DMS79 (cell line): ENCODE measurements around the gene RYR2.
"Not testable (repeated sequence)": the region's sequence is repeated elsewhere in the genome, so short reads cannot be mapped to it uniquely, and the experiment has no call there.

Source experiments
- DNase-seq: peaks from one replicate; lab custom pipeline; 2025; lab: John Stamatoyannopoulos, UW

Gene RYR2

GRCh38 chr1:237562242-237562823 is 520.3 kb downstream of the RYR2 start:
- no peak for DNase-seq

GRCh38 chr1:237565236-237565635 is 523.3 kb downstream of the RYR2 start:
- DNase-seq: no peak

- no peak for DNase-seq
Measured at GRCh38 chr1:237566581-237566980, 524.6 kb downstream of the RYR2 start.

- no peak for DNase-seq
Measured at GRCh38 chr1:237568955-237569354, 527.0 kb downstream of the RYR2 start.

- no peak for DNase-seq
Measured at GRCh38 chr1:237570530-237570929, 528.5 kb downstream of the RYR2 start.

- no peak for DNase-seq
Measured at GRCh38 chr1:237574536-237574935, 532.6 kb downstream of the RYR2 start.

GRCh38 chr1:237578540-237578939 is 536.6 kb downstream of the RYR2 start:
- DNase-seq: no peak

- no peak for DNase-seq
Measured at GRCh38 chr1:237580726-237581125, 538.7 kb downstream of the RYR2 start.

- no peak for DNase-seq
Measured at GRCh38 chr1:237583270-237583669, 541.3 kb downstream of the RYR2 start.

GRCh38 chr1:237583756-237584155 is 541.8 kb downstream of the RYR2 start:
- no peak for DNase-seq

- DNase-seq: no peak
Measured at GRCh38 chr1:237590386-237590785, 548.4 kb downstream of the RYR2 start.

GRCh38 chr1:237591353-237591752 is 549.4 kb downstream of the RYR2 start:
- no peak for DNase-seq

- DNase-seq: not testable (repeated sequence)
Measured at GRCh38 chr1:237603036-237603568, 561.1 kb downstream of the RYR2 start.

- DNase-seq: no peak
Measured at GRCh38 chr1:237608433-237608832, 566.4 kb downstream of the RYR2 start.

GRCh38 chr1:237610157-237610556 is 568.2 kb downstream of the RYR2 start:
- DNase-seq: no peak

GRCh38 chr1:237613984-237614383 is 572.0 kb downstream of the RYR2 start:
- no peak for DNase-seq

GRCh38 chr1:237619553-237619952 is 577.6 kb downstream of the RYR2 start:
- DNase-seq: no peak

- DNase-seq: no peak
Measured at GRCh38 chr1:237634922-237635321, 592.9 kb downstream of the RYR2 start.

GRCh38 chr1:237638555-237638954 is 596.6 kb downstream of the RYR2 start:
- no peak for DNase-seq

- DNase-seq: no peak
Measured at GRCh38 chr1:237640011-237640671, 598.2 kb downstream of the RYR2 start.

GRCh38 chr1:237640966-237641365 is 599.0 kb downstream of the RYR2 start:
- no peak for DNase-seq

- DNase-seq: no peak
Measured at GRCh38 chr1:237650809-237651208, 608.8 kb downstream of the RYR2 start.

GRCh38 chr1:237655778-237656177 is 613.8 kb downstream of the RYR2 start:
- DNase-seq: no peak

- no peak for DNase-seq
Measured at GRCh38 chr1:237664348-237664747, 622.4 kb downstream of the RYR2 start.
